HG02885 (cell line): ENCODE measurements around the gene CAPN6.
A peak's percentile ranks its signal among the peaks of the same experiment; 100 is the strongest.

Experiments
- ATAC-seq: cut with Tn5 transposase; IDR thresholded peaks from one replicate; pipeline ENCODE4 v1.9.1; 2021; ENCODE audit warnings: mild to moderate bottlenecking; ENCODE audit not compliant: unreplicated experiment, poor library complexity

The CAPN6 gene

GRCh38 chrX:111270339-111270738, at the start of gene CAPN6:
Gene CAPN6, minus strand, starts transcription at chrX:111270483. Its CDS starts 6,547 bp downstream, at chrX:111263936.
- ATAC-seq, result no peak

- no peak for ATAC-seq
These were observed 49.2 kb upstream of the CAPN6 start for GRCh38 chrX:111319451-111319850.

GRCh38 chrX:111318901-111319300, 48.6 kb upstream of the CAPN6 start:
- no peak for ATAC-seq

GRCh38 chrX:111309083-111309482, 38.8 kb upstream of the CAPN6 start:
- ATAC-seq, result no peak

- ATAC-seq, result no peak
These were observed 37.8 kb upstream of the CAPN6 start for GRCh38 chrX:111308039-111308438.

- no peak for ATAC-seq
These were observed 32.0 kb upstream of the CAPN6 start for GRCh38 chrX:111302284-111302683.

GRCh38 chrX:111288841-111289240, 18.6 kb upstream of the CAPN6 start:
- no peak for ATAC-seq

- no peak for ATAC-seq
These were observed 14.5 kb upstream of the CAPN6 start for GRCh38 chrX:111284631-111285293.

- no peak for ATAC-seq
These were observed 13.2 kb upstream of the CAPN6 start for GRCh38 chrX:111283446-111283845.

- ATAC-seq, result no peak
These were observed 12.7 kb upstream of the CAPN6 start for GRCh38 chrX:111282991-111283390.

GRCh38 chrX:111282139-111282538, 11.9 kb upstream of the CAPN6 start:
- no peak for ATAC-seq

- no peak for ATAC-seq
These were observed 1.8 kb downstream of the CAPN6 start for GRCh38 chrX:111268506-111268905.

- no peak for ATAC-seq
These were observed 4.8 kb downstream of the CAPN6 start for GRCh38 chrX:111265486-111265885.

- ATAC-seq, result no peak
These were observed 5.9 kb downstream of the CAPN6 start for GRCh38 chrX:111264385-111264784.

GRCh38 chrX:111262086-111262485, 8.2 kb downstream of the CAPN6 start:
- no peak for ATAC-seq

- no peak for ATAC-seq
These were observed 9.8 kb downstream of the CAPN6 start for GRCh38 chrX:111260451-111260850.

- ATAC-seq, result no peak
These were observed 10.7 kb downstream of the CAPN6 start for GRCh38 chrX:111259559-111259958.

- ATAC-seq, result no peak
These were observed 12.6 kb downstream of the CAPN6 start for GRCh38 chrX:111257733-111258132.

- no peak for ATAC-seq
These were observed 15.2 kb downstream of the CAPN6 start for GRCh38 chrX:111254896-111255693.

- ATAC-seq, result peak; percentile 39
These were observed 26.0 kb downstream of the CAPN6 start for GRCh38 chrX:111244235-111244750.

GRCh38 chrX:111216293-111216801, 53.9 kb downstream of the CAPN6 start:
- no peak for ATAC-seq
